Stimulated activated naive CD8-positive, alpha-beta T cell treated with anti-CD3 and anti-CD28 coated beads, Interleukin-15, amount 100 ng/mL, for 72 hours (primary cell): ENCODE measurements around the gene PAAF1.
"Not testable (repeated sequence)": the region's sequence is repeated elsewhere in the genome, so short reads cannot be mapped to it uniquely, and the experiment has no call there.

Source experiments
- ATAC-seq: fragments of 150-1000 bp; cut with Tn5 transposase; 2 replicates; pipeline ENCODE4 v1.10.0; 2021; ENCODE audit warnings: mild to moderate bottlenecking, moderate library complexity
- DNase-seq, 2 donors: peaks; one replicate each; pipeline ENCODE4 v3.0.0; 2021 to 2022
- H3K27ac Mint-ChIP-seq, 2 donors: one replicate each; pipeline ENCODE4 v1.8.0; 2022; ENCODE audit warnings: mild to moderate bottlenecking in 2 of 2, mixed read lengths in 2 of 2, moderate library complexity in 2 of 2
- H3K27me3 Mint-ChIP-seq: one replicate; pipeline ENCODE4 v1.8.0; 2022; ENCODE audit warnings: mixed read lengths
- H3K4me1 Mint-ChIP-seq: one replicate; pipeline ENCODE4 v1.8.0; 2022; ENCODE audit warnings: mild to moderate bottlenecking, mixed read lengths
- H3K4me3 Mint-ChIP-seq, 2 donors: one replicate each; pipeline ENCODE4 v1.8.0; 2022; ENCODE audit warnings: mild to moderate bottlenecking in 2 of 2, mixed read lengths in 2 of 2, moderate library complexity in 1 of 2
- H3K9me3 Mint-ChIP-seq, 2 donors: one replicate each; pipeline ENCODE4 v1.8.0; 2022; ENCODE audit warnings: mixed read lengths in 2 of 2

The PAAF1 gene

GRCh38 chr11:73869332-73869949 is 7.4 kb upstream of the PAAF1 start:
- peaks cover 21% of the 10 kb centered on the region for H3K4me1 Mint-ChIP-seq
- DNase-seq, result no peak
- no peaks in the 10 kb centered on the region for H3K27me3 Mint-ChIP-seq
- no peak overlapping the region for H3K27ac Mint-ChIP-seq
- ATAC-seq, result no peak
- no peak overlapping the region for H3K4me3 Mint-ChIP-seq
- H3K9me3 Mint-ChIP-seq, result no peaks in the 10 kb centered on the region

- H3K27me3 Mint-ChIP-seq, result no peaks in the 10 kb centered on the region
- no peak overlapping the region for H3K27ac Mint-ChIP-seq
- H3K9me3 Mint-ChIP-seq, result no peaks in the 10 kb centered on the region
- ATAC-seq (no peak), DNase-seq (no peak)
- H3K4me1 Mint-ChIP-seq, result peaks cover 29% of the 10 kb centered on the region
- no peak overlapping the region for H3K4me3 Mint-ChIP-seq
These were observed 6.5 kb upstream of the PAAF1 start for GRCh38 chr11:73870261-73870660.

GRCh38 chr11:73872749-73873357 is 3.9 kb upstream of the PAAF1 start:
- H3K9me3 Mint-ChIP-seq, result no peaks in the 10 kb centered on the region
- no peak overlapping the region for H3K4me3 Mint-ChIP-seq
- H3K27me3 Mint-ChIP-seq, result no peaks in the 10 kb centered on the region
- DNase-seq (no peak), ATAC-seq (no peak)
- peaks cover 45% of the 10 kb centered on the region for H3K4me1 Mint-ChIP-seq
- H3K27ac Mint-ChIP-seq, result no peak overlapping the region

- Mint-ChIP-seq H3K27me3 (no peaks in the 10 kb centered on the region), H3K4me3 (peak overlapping the region; percentile 95 to 97), H3K4me1 (peaks cover 55% of the 10 kb centered on the region), H3K27ac (peak overlapping the region; percentile 98 to 99), H3K9me3 (no peaks in the 10 kb centered on the region)
- ATAC-seq (no peak), DNase-seq (no peak)
These were observed 1.4 kb upstream of the PAAF1 start for GRCh38 chr11:73875380-73875779.

- no peak for DNase-seq
- peaks cover 55% of the 10 kb centered on the region for H3K4me1 Mint-ChIP-seq
These were observed 959 bp upstream of the PAAF1 start for GRCh38 chr11:73875840-73876239.

GRCh38 chr11:73878771-73879170 is 2.0 kb downstream of the PAAF1 start:
- Mint-ChIP-seq H3K27me3 (no peaks in the 10 kb centered on the region), H3K9me3 (no peaks in the 10 kb centered on the region), H3K4me3 (no peak overlapping the region), H3K4me1 (peaks cover 41% of the 10 kb centered on the region), H3K27ac (no peak overlapping the region)
- no peak for ATAC-seq
- no peak for DNase-seq

More at GRCh38 chr11:73875840-73876239, 959 bp upstream of the PAAF1 start:
- Mint-ChIP-seq H3K27me3 (no peaks in the 10 kb centered on the region), H3K9me3 (no peaks in the 10 kb centered on the region), H3K27ac (peak overlapping the region; percentile 98 to 99), H3K4me3 (peak overlapping the region; percentile 95 to 97)
- ATAC-seq, result no peak

GRCh38 chr11:73880449-73880848 is 3.6 kb downstream of the PAAF1 start:
- H3K27me3 Mint-ChIP-seq, ATAC-seq, H3K9me3 Mint-ChIP-seq, H3K27ac Mint-ChIP-seq, H3K4me3 Mint-ChIP-seq, DNase-seq: not testable (repeated sequence)
- peaks cover 24% of the 10 kb centered on the region for H3K4me1 Mint-ChIP-seq

GRCh38 chr11:73883856-73884255 is 7.1 kb downstream of the PAAF1 start:
- DNase-seq, result no peak
- H3K27me3 Mint-ChIP-seq, result no peaks in the 10 kb centered on the region
- no peak overlapping the region for H3K27ac Mint-ChIP-seq
- H3K9me3 Mint-ChIP-seq, result no peaks in the 10 kb centered on the region
- ATAC-seq, result no peak
- H3K4me1 Mint-ChIP-seq, result peaks cover 4% of the 10 kb centered on the region
- no peak overlapping the region for H3K4me3 Mint-ChIP-seq

GRCh38 chr11:73888244-73888643 is 11.4 kb downstream of the PAAF1 start:
- no peak overlapping the region for H3K4me3 Mint-ChIP-seq
- H3K9me3 Mint-ChIP-seq, result no peaks in the 10 kb centered on the region
- ATAC-seq (no peak), DNase-seq (no peak)
- no peaks in the 10 kb centered on the region for H3K4me1 Mint-ChIP-seq
- H3K27me3 Mint-ChIP-seq, result no peaks in the 10 kb centered on the region
- no peak overlapping the region for H3K27ac Mint-ChIP-seq

- Mint-ChIP-seq H3K4me1 (no peaks in the 10 kb centered on the region), H3K9me3 (no peaks in the 10 kb centered on the region), H3K27me3 (no peaks in the 10 kb centered on the region), H3K4me3 (no peak overlapping the region), H3K27ac (no peak overlapping the region)
- DNase-seq (no peak), ATAC-seq (no peak)
These were observed 12.2 kb downstream of the PAAF1 start for GRCh38 chr11:73889019-73889418.

- Mint-ChIP-seq H3K27me3 (no peaks in the 10 kb centered on the region), H3K27ac (no peak overlapping the region), H3K4me1 (no peaks in the 10 kb centered on the region), H3K4me3 (no peak overlapping the region), H3K9me3 (no peaks in the 10 kb centered on the region)
- ATAC-seq (no peak), DNase-seq (no peak)
These were observed 12.7 kb downstream of the PAAF1 start for GRCh38 chr11:73889536-73889935.

GRCh38 chr11:73893041-73893440 is 16.2 kb downstream of the PAAF1 start:
- no peaks in the 10 kb centered on the region for H3K27me3 Mint-ChIP-seq
- H3K4me1 Mint-ChIP-seq, result no peaks in the 10 kb centered on the region
- H3K9me3 Mint-ChIP-seq, result no peaks in the 10 kb centered on the region
- ATAC-seq (no peak), DNase-seq (no peak)
- no peak overlapping the region for H3K27ac Mint-ChIP-seq
- H3K4me3 Mint-ChIP-seq, result no peak overlapping the region

- no peak overlapping the region for H3K4me3 Mint-ChIP-seq
- no peak for DNase-seq
- no peaks in the 10 kb centered on the region for H3K27me3 Mint-ChIP-seq
- ATAC-seq, result no peak
- H3K27ac Mint-ChIP-seq, result no peak overlapping the region
- no peaks in the 10 kb centered on the region for H3K9me3 Mint-ChIP-seq
- no peaks in the 10 kb centered on the region for H3K4me1 Mint-ChIP-seq
These were observed 18.0 kb downstream of the PAAF1 start for GRCh38 chr11:73894725-73895335.

- Mint-ChIP-seq H3K4me3 (no peak overlapping the region), H3K9me3 (no peaks in the 10 kb centered on the region), H3K4me1 (peaks cover 2% of the 10 kb centered on the region), H3K27ac (no peak overlapping the region), H3K27me3 (no peaks in the 10 kb centered on the region)
- no peak for ATAC-seq
- no peak for DNase-seq
These were observed 25.5 kb downstream of the PAAF1 start for GRCh38 chr11:73902303-73902702.

- no peak for DNase-seq
- Mint-ChIP-seq H3K9me3 (no peaks in the 10 kb centered on the region), H3K4me1 (peaks cover 6% of the 10 kb centered on the region), H3K27me3 (no peaks in the 10 kb centered on the region), H3K4me3 (no peak overlapping the region), H3K27ac (no peak overlapping the region)
- peak; percentile 57 for ATAC-seq
These were observed 30.4 kb downstream of the PAAF1 start for GRCh38 chr11:73907191-73907590.

- Mint-ChIP-seq H3K27ac (peak overlapping the region; percentile 2 to 83), H3K4me1 (peaks cover 6% of the 10 kb centered on the region), H3K27me3 (no peaks in the 10 kb centered on the region), H3K4me3 (no peak overlapping the region), H3K9me3 (no peaks in the 10 kb centered on the region)
- ATAC-seq (no peak), DNase-seq (no peak)
These were observed 35.2 kb downstream of the PAAF1 start for GRCh38 chr11:73912026-73912425.
